Measurements from ENCODE around the gene PHKB. TPM values are rescaled to one million over a fixed set of nuclear protein-coding genes. Genes with fewer than 3 reads are reported as not detected.

The PHKB gene
- total RNA-seq, 1 donor from 2014 or later = 49.6 TPM

- Histone ChIP-seq H3K9ac (ENCODE audit: low read length) (no peak overlapping the region), H2AFZ (ENCODE audit: low read depth, low read length) (no peak overlapping the region), H3K27ac (ENCODE audit: low read depth, low read length) (no peak overlapping the region), H3K4me2 (ENCODE audit: low read length) (no peak overlapping the region), H3K4me1 (ENCODE audit: insufficient read depth, low read length) (no peaks in the 10 kb centered on the region), H3K79me2 (ENCODE audit: insufficient read depth, low read length) (no peaks in the 10 kb centered on the region), H3K27me3 (ENCODE audit: insufficient read depth, low read length) (no peaks in the 10 kb centered on the region), H4K20me1 (ENCODE audit: insufficient read depth, low read length) (no peaks in the 10 kb centered on the region), H3K9me3 (ENCODE audit: insufficient read depth, low read depth, low read length) (no peaks in the 10 kb centered on the region), H3K36me3 (ENCODE audit: insufficient read depth, low read length) (peaks cover 7% of the 10 kb centered on the region), H3K4me3 (ENCODE audit: insufficient read depth, low read depth, low read length) (no peak overlapping the region)
- no peaks in the 10 kb centered on the region for H3K9me3 Mint-ChIP-seq (ENCODE audit: unreplicated experiment)
- FAIRE-seq (no peak), DNase-seq (ENCODE audit: low read depth) (peak; percentile 12)
- no peaks in the 10 kb centered on the region for H3K27me3 Mint-ChIP-seq (ENCODE audit: low read depth, unreplicated experiment)
- H3K27ac Mint-ChIP-seq (ENCODE audit: unreplicated experiment) = no peak overlapping the region
- no peak overlapping the region for H3K4me3 Mint-ChIP-seq (ENCODE audit: unreplicated experiment)
- TF ChIP-seq EZH2 (IDR thresholded peaks at IDR 0.05; ENCODE audit: insufficient read depth, low read length) = no peak
- no peak for TF ChIP-seq CTCF (IDR thresholded peaks at IDR 0.05; ENCODE audit: insufficient read depth, low read depth, low read length)
- H3K4me1 Mint-ChIP-seq (ENCODE audit: low read depth, unreplicated experiment) = peaks cover 2% of the 10 kb centered on the region
- peaks cover 3% of the 10 kb centered on the region for H3K36me3 Mint-ChIP-seq (ENCODE audit: low read depth, unreplicated experiment)
Measured at GRCh38 chr16:47519037-47519436, 57.9 kb downstream of the PHKB start.

- no peaks in the 10 kb centered on the region for H3K27me3 Mint-ChIP-seq (ENCODE audit: low read depth, unreplicated experiment)
- no peak for FAIRE-seq
- H3K27ac Mint-ChIP-seq (ENCODE audit: unreplicated experiment) = no peak overlapping the region
- no peaks in the 10 kb centered on the region for H3K27me3 ChIP-seq (ENCODE audit: insufficient read depth, low read length)
- H3K4me3 ChIP-seq (ENCODE audit: insufficient read depth, low read depth, low read length) = no peak overlapping the region
- peaks cover 3% of the 10 kb centered on the region for H3K36me3 Mint-ChIP-seq (ENCODE audit: low read depth, unreplicated experiment)
- no peaks in the 10 kb centered on the region for H3K4me1 ChIP-seq (ENCODE audit: insufficient read depth, low read length)
- no peak overlapping the region for H3K27ac ChIP-seq (ENCODE audit: low read depth, low read length)
- H3K4me3 Mint-ChIP-seq (ENCODE audit: unreplicated experiment) = no peak overlapping the region
- H3K4me1 Mint-ChIP-seq (ENCODE audit: low read depth, unreplicated experiment) = peaks cover 2% of the 10 kb centered on the region
- H3K36me3 ChIP-seq (ENCODE audit: insufficient read depth, low read length) = peaks cover 6% of the 10 kb centered on the region
- no peak for DNase-seq (ENCODE audit: low read depth)
- no peak overlapping the region for H2AFZ ChIP-seq (ENCODE audit: low read depth, low read length)
- TF ChIP-seq CTCF (IDR thresholded peaks at IDR 0.05; ENCODE audit: insufficient read depth, low read depth, low read length) (no peak), EZH2 (IDR thresholded peaks at IDR 0.05; ENCODE audit: insufficient read depth, low read length) (no peak)
- no peak overlapping the region for H3K9ac ChIP-seq (ENCODE audit: low read length)
- no peaks in the 10 kb centered on the region for H3K79me2 ChIP-seq (ENCODE audit: insufficient read depth, low read length)
- no peaks in the 10 kb centered on the region for H3K9me3 ChIP-seq (ENCODE audit: insufficient read depth, low read depth, low read length)
- H3K4me2 ChIP-seq (ENCODE audit: low read length) = no peak overlapping the region
- H4K20me1 ChIP-seq (ENCODE audit: insufficient read depth, low read length) = no peaks in the 10 kb centered on the region
- no peaks in the 10 kb centered on the region for H3K9me3 Mint-ChIP-seq (ENCODE audit: unreplicated experiment)
Measured at GRCh38 chr16:47519546-47519945, 58.4 kb downstream of the PHKB start.

GRCh38 chr16:47519996-47520679 lies 59.0 kb downstream of the PHKB start:
- peaks cover 2% of the 10 kb centered on the region for H3K4me1 Mint-ChIP-seq (ENCODE audit: low read depth, unreplicated experiment)
- no peaks in the 10 kb centered on the region for H3K27me3 ChIP-seq (ENCODE audit: insufficient read depth, low read length)
- no peak overlapping the region for H3K4me2 ChIP-seq (ENCODE audit: low read length)
- peaks cover 5% of the 10 kb centered on the region for H3K36me3 ChIP-seq (ENCODE audit: insufficient read depth, low read length)
- H3K9ac ChIP-seq (ENCODE audit: low read length) = no peak overlapping the region
- no peak for FAIRE-seq
- no peak for DNase-seq (ENCODE audit: low read depth)
- no peak overlapping the region for H2AFZ ChIP-seq (ENCODE audit: low read depth, low read length)
- H3K27ac Mint-ChIP-seq (ENCODE audit: unreplicated experiment) = no peak overlapping the region
- H4K20me1 ChIP-seq (ENCODE audit: insufficient read depth, low read length) = no peaks in the 10 kb centered on the region
- H3K4me1 ChIP-seq (ENCODE audit: insufficient read depth, low read length) = no peaks in the 10 kb centered on the region
- H3K4me3 Mint-ChIP-seq (ENCODE audit: unreplicated experiment) = no peak overlapping the region
- peaks cover 3% of the 10 kb centered on the region for H3K36me3 Mint-ChIP-seq (ENCODE audit: low read depth, unreplicated experiment)
- H3K79me2 ChIP-seq (ENCODE audit: insufficient read depth, low read length) = no peaks in the 10 kb centered on the region
- H3K27me3 Mint-ChIP-seq (ENCODE audit: low read depth, unreplicated experiment) = no peaks in the 10 kb centered on the region
- no peak overlapping the region for H3K4me3 ChIP-seq (ENCODE audit: insufficient read depth, low read depth, low read length)
- no peaks in the 10 kb centered on the region for H3K9me3 Mint-ChIP-seq (ENCODE audit: unreplicated experiment)
- TF ChIP-seq CTCF (IDR thresholded peaks at IDR 0.05; ENCODE audit: insufficient read depth, low read depth, low read length) (no peak), EZH2 (IDR thresholded peaks at IDR 0.05; ENCODE audit: insufficient read depth, low read length) (no peak)
- no peak overlapping the region for H3K27ac ChIP-seq (ENCODE audit: low read depth, low read length)
- H3K9me3 ChIP-seq (ENCODE audit: insufficient read depth, low read depth, low read length) = no peaks in the 10 kb centered on the region
